Stimulated activated CD8-positive, alpha-beta memory T cell treated with anti-CD3 and anti-CD28 coated beads, Interleukin-7, amount 100 ng/mL, for 24 hours (primary cell): Measurements from ENCODE around the gene TMEM170B.

Experiments used
- DNase-seq: peaks from one replicate; pipeline ENCODE4 v3.0.0-alpha.2; 2020; ENCODE audit warnings: low read depth

Gene TMEM170B

GRCh38 chr6:11586117-11586516, 48.6 kb downstream of the TMEM170B start:
- DNase-seq, result no peak

- DNase-seq, result no peak
These were observed 49.0 kb downstream of the TMEM170B start for GRCh38 chr6:11586536-11586935.

- no peak for DNase-seq
These were observed 51.7 kb downstream of the TMEM170B start for GRCh38 chr6:11589261-11589660.

GRCh38 chr6:11592294-11592906, 54.9 kb downstream of the TMEM170B start:
- no peak for DNase-seq

- DNase-seq, result no peak
These were observed 55.5 kb downstream of the TMEM170B start for GRCh38 chr6:11593096-11593495.

- DNase-seq, result no peak
These were observed 58.4 kb downstream of the TMEM170B start for GRCh38 chr6:11595903-11596302.

- DNase-seq, result no peak
These were observed 59.2 kb downstream of the TMEM170B start for GRCh38 chr6:11596640-11597237.

GRCh38 chr6:11598687-11599086, 61.1 kb downstream of the TMEM170B start:
- no peak for DNase-seq

- DNase-seq, result no peak
These were observed 62.7 kb downstream of the TMEM170B start for GRCh38 chr6:11600251-11600650.

- DNase-seq, result no peak
These were observed 64.4 kb downstream of the TMEM170B start for GRCh38 chr6:11601776-11602605.

- DNase-seq, result no peak
These were observed 66.7 kb downstream of the TMEM170B start for GRCh38 chr6:11604215-11604614.

- no peak for DNase-seq
These were observed 67.4 kb downstream of the TMEM170B start for GRCh38 chr6:11604836-11605506.

- DNase-seq, result no peak
These were observed 68.0 kb downstream of the TMEM170B start for GRCh38 chr6:11605507-11605905.

GRCh38 chr6:11606332-11606731, 68.8 kb downstream of the TMEM170B start:
- no peak for DNase-seq

- DNase-seq, result no peak
These were observed 69.8 kb downstream of the TMEM170B start for GRCh38 chr6:11607383-11607782.

- DNase-seq, result no peak
These were observed 71.2 kb downstream of the TMEM170B start for GRCh38 chr6:11608600-11609323.

GRCh38 chr6:11609324-11610071, 71.9 kb downstream of the TMEM170B start:
- DNase-seq, result no peak

GRCh38 chr6:11613336-11613735, 75.8 kb downstream of the TMEM170B start:
- DNase-seq, result no peak

- DNase-seq, result no peak
These were observed 76.3 kb downstream of the TMEM170B start for GRCh38 chr6:11613858-11614257.

- no peak for DNase-seq
These were observed 77.1 kb downstream of the TMEM170B start for GRCh38 chr6:11614534-11615213.

- no peak for DNase-seq
These were observed 77.7 kb downstream of the TMEM170B start for GRCh38 chr6:11615214-11615602.
